HepG2 (cell line): ENCODE data around the gene ORC4.

Experiments used
- ATF1 ChIP-seq: IDR thresholded peaks from 2 replicates; pipeline ENCODE4 v1.6.1; 2016; ENCODE audit warnings: mild to moderate bottlenecking, control low read depth
- CEBPB ChIP-seq: IDR thresholded peaks from 2 replicates; pipeline ENCODE4 v1.6.1; 2011; ENCODE audit warnings: low read depth, low read length, improper control_type of control experiment, borderline replicate concordance
- EHMT2 ChIP-seq: fragments of 200-600 bp; sonication (generic); IDR thresholded peaks from 2 replicates; pipeline ENCODE4 v1.7.0; 2017; ENCODE audit warnings: antibody characterized with exemption, low read depth, low read length, borderline replicate concordance
- ELF4 ChIP-seq: sonication (generic); formaldehyde crosslinking; IDR thresholded peaks from 2 replicates; pipeline ENCODE4 v1.5.0; 2020; ENCODE audit warnings: missing genetic modification reagents, mild to moderate bottlenecking, moderate library complexity, borderline replicate concordance
- ESRRA ChIP-seq: sonication (generic); formaldehyde crosslinking; IDR thresholded peaks from 2 replicates; pipeline ENCODE4 v1.5.1; 2020; ENCODE audit warnings: mild to moderate bottlenecking, low read depth, missing genetic modification reagents
- MZF1 ChIP-seq: sonication (generic); formaldehyde crosslinking; IDR thresholded peaks from 2 replicates; pipeline ENCODE4 v1.8.1; 2023; ENCODE audit warnings: mild to moderate bottlenecking, missing genetic modification reagents, borderline replicate concordance
- PTBP1 ChIP-seq: fragments of 200-400 bp; formaldehyde crosslinking; IDR thresholded peaks from 2 replicates; pipeline ENCODE4 v1.6.1; 2018; ENCODE audit warnings: low read length, low read depth; ENCODE audit not compliant: poor library complexity, severe bottlenecking
- RBAK ChIP-seq: sonication (generic); formaldehyde crosslinking; IDR thresholded peaks from 2 replicates; pipeline ENCODE4 v1.5.1; 2020; ENCODE audit warnings: mild to moderate bottlenecking, missing genetic modification reagents
- RXRA ChIP-seq: sonication (generic); formaldehyde crosslinking; IDR thresholded peaks from 2 replicates; pipeline ENCODE4 v1.5.1; 2020; ENCODE audit warnings: missing genetic modification reagents
- TBL1XR1 ChIP-seq: fragments of 150-350 bp; IDR thresholded peaks from 2 replicates; pipeline ENCODE4 v1.6.1; 2014; ENCODE audit warnings: borderline replicate concordance, low read length; ENCODE audit not compliant: partially characterized antibody
- ZNF263 ChIP-seq: sonication (generic); formaldehyde crosslinking; IDR thresholded peaks from 2 replicates; pipeline ENCODE4 v1.4.0; 2020; ENCODE audit warnings: missing genetic modification reagents
- ZNF468 ChIP-seq: sonication (generic); formaldehyde crosslinking; IDR thresholded peaks from 2 replicates; pipeline ENCODE4 v1.8.0; 2022; ENCODE audit warnings: mild to moderate bottlenecking, moderate library complexity, missing genetic modification reagents
- ZNF605 ChIP-seq: sonication (generic); formaldehyde crosslinking; IDR thresholded peaks from 2 replicates; pipeline ENCODE4 v1.8.0; 2022; ENCODE audit warnings: mild to moderate bottlenecking, missing genetic modification reagents

GRCh38 chr2:148023861-148024260 lies 3.3 kb upstream of the ORC4 start:
- no peak for TF ChIP-seq CEBPB
- no peak for TF ChIP-seq ZNF605
- no peak for TF ChIP-seq PTBP1
- no peak for TF ChIP-seq ZNF468
- TF ChIP-seq RXRA: no peak
- no peak for TF ChIP-seq ELF4 (CRISPR knock-in tag)
- no peak for TF ChIP-seq ZNF263 (CRISPR knock-in tag)
- TF ChIP-seq ATF1: no peak
- TF ChIP-seq ESRRA (CRISPR knock-in tag): no peak
- TF ChIP-seq TBL1XR1: no peak
- TF ChIP-seq MZF1 (CRISPR knock-in tag): no peak
- no peak for TF ChIP-seq RBAK (CRISPR knock-in tag)
- TF ChIP-seq EHMT2: no peak
